ENCODE data around the gene KIAA0232.

KIAA0232 gene

DNA sequence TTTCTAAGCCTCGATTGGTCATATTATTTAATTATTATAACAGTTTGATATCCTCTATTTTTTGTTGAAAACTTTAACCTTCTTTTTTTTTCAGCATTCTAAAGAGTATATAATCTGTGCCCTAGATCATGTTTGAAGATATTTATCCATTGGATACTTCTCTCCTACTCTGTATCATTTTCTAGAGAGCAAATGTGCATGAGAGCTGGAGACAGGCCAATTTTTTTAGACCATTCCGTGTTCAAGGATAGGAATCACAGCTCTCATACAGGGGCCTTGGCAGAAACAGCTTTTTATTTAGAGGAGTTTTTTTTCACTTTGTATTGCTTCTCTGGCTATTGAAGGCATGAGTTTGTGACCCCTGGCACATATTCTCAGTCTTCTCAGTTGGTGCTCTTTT is 69.4 kb downstream of the KIAA0232 start:
- DNase-seq = no peak

- DNase-seq = no peak
Observed at GRCh38 chr4:6852582-6852981, 70.1 kb downstream of the KIAA0232 start.

DNA sequence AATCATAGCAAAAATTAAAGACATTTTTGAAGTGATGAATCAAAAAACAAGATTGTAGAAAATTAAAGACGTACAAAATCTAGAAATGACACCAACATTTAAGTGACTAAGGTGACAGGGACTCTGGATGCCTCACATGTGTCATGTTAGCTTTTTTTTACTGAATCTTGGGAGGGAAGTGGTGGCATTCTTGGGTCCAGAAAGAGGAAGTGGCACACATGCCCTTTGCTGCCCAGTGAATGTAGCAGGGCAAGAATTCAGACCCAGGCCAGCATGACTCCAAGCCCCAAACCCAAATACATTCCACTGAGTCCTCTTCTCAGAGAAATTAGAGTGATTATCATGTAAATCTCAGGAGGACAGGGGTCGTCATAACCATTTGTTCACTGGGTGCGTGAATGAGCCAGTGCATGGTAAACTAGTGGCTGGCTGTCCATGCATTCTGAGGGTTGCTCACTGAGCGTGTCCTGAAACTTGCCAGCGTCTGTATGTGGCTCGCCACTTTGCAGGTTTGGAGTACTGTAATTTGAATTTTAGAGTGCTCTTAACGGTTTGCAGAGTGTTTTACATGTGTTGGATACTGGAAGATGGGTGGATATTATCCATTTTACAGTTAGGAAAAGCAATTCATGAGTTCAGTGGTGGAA is 71.7 kb downstream of the KIAA0232 start:
- no peak for DNase-seq

DNA sequence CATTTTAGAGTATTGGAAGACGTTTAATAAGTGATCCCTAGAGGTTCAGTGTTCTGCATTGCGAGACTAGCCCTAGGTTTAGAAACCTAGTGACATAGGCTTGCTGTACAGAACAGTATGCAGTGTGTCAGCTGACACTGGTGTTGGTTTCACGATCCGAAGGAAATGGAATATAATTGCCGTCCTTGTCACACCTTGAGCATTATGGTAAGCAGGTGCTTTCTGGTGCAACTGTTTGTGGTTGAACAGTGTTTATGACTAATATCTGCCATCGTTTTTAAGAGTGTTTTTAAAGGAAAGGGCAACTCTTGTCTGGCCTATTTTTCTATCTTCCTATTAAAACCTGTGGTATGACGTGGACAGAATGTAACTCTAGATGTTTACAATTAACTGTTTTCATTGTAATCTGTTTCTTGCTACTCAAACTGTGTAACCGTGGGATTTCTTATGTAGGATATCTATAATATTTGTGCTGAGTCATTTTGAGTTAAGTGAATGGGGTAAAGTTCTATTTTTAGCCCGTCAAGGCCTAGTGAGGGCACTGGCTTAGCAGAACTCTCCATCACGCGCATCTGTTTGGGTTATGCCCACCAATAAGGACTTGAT is 73.3 kb downstream of the KIAA0232 start:
- DNase-seq = no peak

DNA sequence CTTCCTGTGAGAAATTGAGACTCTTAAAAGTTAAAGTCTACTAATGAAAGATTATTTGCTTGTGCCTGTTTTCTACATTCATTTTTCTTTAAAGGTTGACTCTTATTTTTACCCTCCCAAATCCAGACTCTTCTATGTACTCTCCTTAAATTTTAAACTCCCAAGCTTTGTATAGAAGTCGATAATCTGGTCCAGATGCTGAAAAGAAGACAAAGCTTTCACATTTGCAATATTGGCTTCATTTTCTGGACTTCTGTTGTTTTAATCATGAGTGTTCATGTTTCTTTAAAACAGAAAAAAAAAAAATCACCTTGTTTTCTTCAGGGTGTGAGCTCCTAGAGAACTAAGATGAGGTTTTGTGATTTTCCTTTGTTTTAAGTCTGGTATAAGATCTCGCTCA is 73.9 kb downstream of the KIAA0232 start:
- DNase-seq = no peak

DNA sequence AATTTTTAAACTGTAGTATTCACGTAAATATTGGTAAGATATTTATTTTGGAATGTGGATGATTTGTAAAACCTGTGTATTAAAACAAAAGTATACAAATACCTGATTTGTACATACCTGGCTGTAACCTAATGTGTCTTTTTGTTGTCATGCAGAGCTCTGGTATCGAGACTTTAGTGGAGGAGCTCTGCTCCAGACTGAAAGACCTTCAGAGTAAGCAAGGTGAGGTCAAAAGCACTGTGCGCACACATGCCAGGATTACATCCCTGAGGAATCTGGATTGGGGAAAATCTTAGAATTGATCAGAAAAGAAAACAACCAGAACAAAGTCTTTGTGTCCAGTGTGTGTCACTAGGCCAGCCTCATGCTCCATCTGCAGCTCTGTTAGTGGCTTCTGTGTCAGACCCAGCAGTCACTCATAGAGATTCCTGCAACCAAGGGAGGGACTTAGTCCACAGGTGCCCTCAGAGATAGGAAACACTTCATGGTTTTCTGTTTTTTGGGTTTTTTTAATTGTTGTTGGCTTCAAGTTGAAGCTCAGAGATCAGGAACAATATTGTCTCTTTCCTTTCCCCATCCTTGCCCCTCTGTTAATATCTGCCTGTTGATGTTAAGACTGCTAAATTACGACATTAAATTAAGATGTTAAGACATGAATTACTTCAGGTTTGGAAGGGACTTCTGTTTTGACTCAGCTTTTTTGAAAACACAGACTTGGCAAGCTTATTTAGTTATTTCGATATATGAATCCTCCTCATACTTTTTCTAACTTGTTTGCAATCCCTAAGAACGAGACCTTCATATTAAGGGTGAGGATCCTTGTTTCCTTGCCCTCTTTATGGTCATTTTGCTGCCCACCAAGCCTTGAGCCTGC is 74.7 kb downstream of the KIAA0232 start:
- no peak for DNase-seq

DNA sequence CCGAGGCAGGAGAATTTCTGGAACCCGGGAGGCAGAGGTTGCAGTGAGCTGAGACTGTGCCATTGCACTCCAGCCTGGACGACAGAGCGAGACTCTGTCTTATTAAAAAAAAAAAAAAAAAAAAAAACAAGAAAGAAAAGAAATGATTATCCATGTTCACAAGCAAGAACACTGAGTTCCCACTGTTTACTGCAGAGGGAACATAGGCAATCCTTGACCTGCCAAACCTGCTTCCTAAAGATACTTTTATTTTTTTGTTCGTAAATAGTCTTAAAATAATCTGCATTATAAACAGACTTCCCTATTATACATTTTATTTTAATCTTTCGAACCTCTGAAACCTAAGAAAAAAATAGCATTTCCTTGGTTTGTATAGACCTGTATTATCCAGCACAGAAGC is 76.5 kb downstream of the KIAA0232 start:
- DNase-seq = no peak

GRCh38 chr4:6859543-6859942 is 77.0 kb downstream of the KIAA0232 start:
- no peak for DNase-seq

DNA sequence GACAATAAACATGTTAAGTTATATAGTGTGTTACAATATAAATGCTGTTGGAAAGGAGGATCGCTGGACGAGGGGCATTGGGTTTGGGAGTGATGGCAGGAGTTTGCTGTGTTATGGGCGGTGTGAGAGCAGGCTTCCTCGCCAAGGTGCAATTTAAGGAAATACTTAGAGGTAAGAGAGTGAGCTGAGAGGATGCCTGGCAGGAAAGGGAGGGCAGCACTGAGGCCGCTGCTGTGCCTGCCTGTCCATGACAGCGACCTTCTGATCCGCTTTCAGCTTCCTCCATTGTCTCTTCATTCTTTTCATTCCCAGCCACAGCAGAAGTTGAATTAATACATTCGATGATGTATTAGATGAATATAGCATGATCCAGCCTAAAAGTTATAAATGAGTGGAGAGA is 85.9 kb downstream of the KIAA0232 start:
- DNase-seq = no peak

- no peak for DNase-seq
Observed at GRCh38 chr4:6869944-6870343, 87.4 kb downstream of the KIAA0232 start.

DNA sequence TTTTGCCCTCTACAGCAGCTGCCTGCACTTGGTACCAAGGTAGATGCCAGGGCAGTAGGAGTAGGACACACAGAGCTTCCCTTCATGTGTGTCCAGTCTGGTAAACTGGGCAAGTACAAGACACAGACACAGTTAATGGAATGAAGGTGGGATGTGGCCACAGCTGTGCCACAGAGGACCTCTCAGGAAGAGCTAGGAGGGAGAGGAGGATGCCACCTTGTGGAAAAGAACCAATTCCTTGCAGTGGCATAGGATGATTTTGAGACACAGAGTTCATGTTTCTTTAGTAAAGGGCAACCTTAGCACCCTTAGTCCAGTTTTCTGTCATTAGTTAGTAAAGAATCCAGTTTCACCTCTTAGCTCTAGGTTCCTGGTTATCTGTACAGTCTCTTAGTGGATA is 90.8 kb downstream of the KIAA0232 start:
- no peak for DNase-seq

GRCh38 chr4:6873792-6874461 is 91.4 kb downstream of the KIAA0232 start:
- DNase-seq = no peak

DNA sequence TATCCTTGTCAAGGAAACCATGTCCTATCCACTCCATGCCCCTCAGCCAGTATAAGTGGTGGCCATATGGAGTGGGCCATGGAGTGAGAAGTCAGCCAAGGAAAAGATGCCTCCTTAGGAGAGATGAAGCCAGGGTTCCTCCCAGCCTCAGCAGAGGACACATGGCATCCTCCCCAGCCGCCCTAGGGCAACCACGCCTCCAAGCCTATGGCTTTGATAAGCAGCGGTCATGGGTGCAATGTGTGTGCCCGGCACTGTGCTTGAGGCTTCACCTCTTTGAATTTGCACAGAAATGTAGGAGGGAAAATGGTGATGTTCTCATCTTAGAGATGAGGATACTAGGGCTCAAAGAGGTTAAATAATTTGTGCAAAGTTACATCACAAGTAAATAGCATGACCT is 92.5 kb downstream of the KIAA0232 start:
- DNase-seq = no peak

GRCh38 chr4:6875431-6875831 is 92.9 kb downstream of the KIAA0232 start:
- DNase-seq = no peak

DNA sequence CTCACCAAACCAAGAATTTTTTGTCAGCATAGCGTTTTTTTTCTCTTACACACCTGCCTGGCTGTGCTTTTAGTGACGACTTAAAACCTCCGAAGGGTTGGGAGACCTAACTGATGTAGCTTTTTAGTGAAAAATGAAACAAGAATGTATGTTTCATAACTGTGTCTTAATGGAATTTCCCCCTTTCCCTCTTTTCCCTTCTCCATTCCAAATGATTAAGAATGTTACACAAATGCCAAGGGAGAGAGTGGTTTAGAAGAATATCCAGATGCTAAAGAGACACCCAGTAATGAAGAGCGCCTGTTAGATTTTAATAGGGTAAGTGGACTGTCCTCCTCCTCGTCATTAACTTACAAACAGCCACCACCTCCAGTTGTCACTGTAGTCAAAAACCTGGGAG is 93.9 kb downstream of the KIAA0232 start:
- DNase-seq = no peak

GRCh38 chr4:6877067-6877466 is 94.5 kb downstream of the KIAA0232 start:
- DNase-seq = no peak

GRCh38 chr4:6878451-6879059 is 96.0 kb downstream of the KIAA0232 start:
- DNase-seq = no peak

DNA sequence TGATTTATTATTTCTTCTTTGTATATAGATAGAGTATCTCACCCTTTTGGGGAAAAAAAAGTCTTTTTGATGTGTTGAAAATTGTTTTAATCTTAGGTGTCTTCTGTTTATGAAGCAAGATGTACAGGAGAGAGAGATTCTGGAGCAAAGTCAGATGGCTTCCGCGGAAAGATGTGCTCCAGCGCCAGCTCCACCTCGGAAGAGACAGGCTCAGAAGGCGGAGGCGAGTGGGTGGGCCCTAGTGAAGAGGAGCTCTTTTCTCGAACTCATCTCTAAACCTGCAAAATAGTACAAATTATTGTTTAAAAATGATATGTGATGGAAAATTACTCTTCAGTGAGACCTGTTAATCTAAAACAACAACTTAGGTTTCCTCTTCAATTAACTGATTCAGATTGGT is 98.2 kb downstream of the KIAA0232 start:
- DNase-seq = no peak

DNA sequence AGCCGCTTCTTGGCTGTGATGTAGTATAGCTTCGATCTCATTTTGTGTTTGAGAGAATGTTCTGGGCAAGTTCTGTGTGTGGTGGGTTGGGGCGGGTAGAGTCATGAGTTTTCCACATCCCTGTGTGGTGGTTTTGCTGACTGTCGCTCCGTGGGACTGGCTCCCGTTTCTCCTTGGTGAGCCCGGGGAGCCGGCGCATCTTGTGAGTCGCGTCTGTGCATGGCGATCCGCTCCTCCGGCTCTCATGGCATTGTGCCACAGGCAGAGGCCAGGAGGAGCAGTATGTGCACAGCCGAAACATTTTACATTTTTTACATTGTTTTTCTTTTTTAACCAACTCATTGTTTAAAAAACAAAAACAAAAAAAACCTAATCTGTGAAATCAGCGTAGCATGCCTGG is 99.4 kb downstream of the KIAA0232 start:
- DNase-seq = no peak

- no peak for DNase-seq
Observed at GRCh38 chr4:6884341-6884870, 101.9 kb downstream of the KIAA0232 start.

DNA sequence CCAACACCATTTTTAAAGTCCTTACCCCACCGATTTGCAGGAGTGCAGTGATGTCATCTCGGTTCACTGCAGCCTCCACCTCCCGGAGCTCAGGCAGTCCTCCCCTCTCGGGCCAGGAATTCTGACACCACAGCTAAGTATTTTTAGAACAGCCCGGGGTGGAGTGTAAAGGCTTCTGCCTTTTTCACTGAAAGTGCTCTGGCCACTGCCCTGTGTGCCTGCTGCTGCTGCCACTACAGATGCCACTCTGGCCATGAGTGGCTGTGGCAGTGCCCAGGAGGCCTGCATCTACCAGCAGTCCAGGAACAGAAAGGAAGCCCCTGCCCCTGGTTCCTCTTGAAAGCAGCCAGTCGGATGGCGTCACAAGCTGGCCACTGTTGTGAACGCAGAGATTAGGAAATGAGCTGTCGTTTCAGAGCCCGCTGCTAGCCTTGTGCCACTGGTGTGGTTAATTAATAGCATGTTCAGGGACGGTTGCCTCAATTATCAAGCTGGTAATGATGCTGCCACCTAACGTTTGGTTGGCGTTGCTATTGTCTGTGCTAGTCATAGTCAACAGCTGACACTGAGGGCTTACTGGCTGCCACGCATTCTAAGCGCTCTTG is 103.5 kb downstream of the KIAA0232 start:
- no peak for DNase-seq

- DNase-seq = no peak
Observed at GRCh38 chr4:6886886-6887285, 104.4 kb downstream of the KIAA0232 start.

Data from cortex of kidney (tissue), 1 donor.